GM12878 (cell line): ENCODE results near the gene PRTN3. TPM values are rescaled to one million over a fixed set of nuclear protein-coding genes. Genes with fewer than 3 reads are reported as not detected.
A peak's percentile ranks its signal among the peaks of the same experiment; 100 is the strongest.
"Not testable (repeated sequence)": the region's sequence is repeated elsewhere in the genome, so short reads cannot be mapped to it uniquely, and the experiment has no call there.

Experiments used
- ATAC-seq: fragments of 200-7000 bp; cut with Tn5 transposase; 3 replicates; pipeline ENCODE4 v1.9.1; 2020; ENCODE audit warnings: mild to moderate bottlenecking, moderate library complexity
- BruUV-seq: library from RNA; stranded (reverse); fragments of 400-500 nt; replicated peaks from 2 replicates; lab custom pipeline; 2021; lab: Mats Ljungman, UMichigan
- CTCF ChIA-PET: fragments of 300-600 bp; sonication (Branson Sonifier 250); formaldehyde crosslinking; extraction: SDS; loops from one replicate; lab custom pipeline; 2021; ENCODE audit warnings: inconsistent platforms; lab: Yijun Ruan, JAX
- POLR2A ChIA-PET: fragments of 350-600 bp; formaldehyde crosslinking; extraction: SDS; loops from one replicate; lab custom pipeline; 2021; ENCODE audit warnings: inconsistent platforms; lab: Charles Lee
- RAD21 ChIA-PET: fragments of 300-600 bp; sonication (Branson Sonifier 250); formaldehyde crosslinking; loops from one replicate; lab custom pipeline; 2023; ENCODE audit warnings: antibody characterized with exemption; ENCODE audit not compliant: unreplicated experiment; lab: Charles Lee
- SMC1A ChIA-PET: fragments of 300-600 bp; sonication (Branson Sonifier 250); formaldehyde crosslinking; loops from one replicate; lab custom pipeline; 2023; ENCODE audit not compliant: unreplicated experiment, uncharacterized antibody; lab: Charles Lee
- DNase-seq: peaks from one replicate; pipeline ENCODE4 v3.0.0-alpha.2; 2011; ENCODE audit warnings: low read depth, low spot score
- FAIRE-seq: peaks from 3 replicates; lab custom pipeline; 2011; peaks lifted over from hg19 to GRCh38; lab: Jason Lieb, UNC
- H2AFZ ChIP-seq: 2 replicates; pipeline ENCODE4 v1.6.0; 2011; ENCODE audit warnings: low read depth, low read length, control low read depth; ENCODE audit not compliant: control insufficient read depth
- H3K27ac ChIP-seq: 2 replicates; pipeline ENCODE4 v1.5.1; 2011; ENCODE audit warnings: control low read depth; ENCODE audit not compliant: control insufficient read depth, insufficient read depth
- H3K27me3 ChIP-seq, 2 experiments: replicated peaks in 1 of 2; 2 replicates each; pipeline versions ENCODE4 v1.6.0 to v1.6.1; 2011; ENCODE audit warnings: low read length in 1 of 2; ENCODE audit not compliant: control insufficient read depth in 2 of 2, insufficient read depth in 2 of 2
- H3K36me3 ChIP-seq, 2 experiments: 2 replicates each; pipeline ENCODE4 v1.5.1; 2011; ENCODE audit warnings: low read length in 1 of 2; ENCODE audit not compliant: control insufficient read depth in 2 of 2, insufficient read depth in 2 of 2
- H3K4me1 ChIP-seq: 2 replicates; pipeline ENCODE4 v1.6.1; 2011; ENCODE audit warnings: mild to moderate bottlenecking, low read length, moderate library complexity, mixed read lengths; ENCODE audit not compliant: control insufficient read depth, insufficient read depth
- H3K4me2 ChIP-seq: 2 replicates; pipeline ENCODE4 v1.6.0; 2011; ENCODE audit warnings: control low read depth; ENCODE audit not compliant: control insufficient read depth, insufficient read depth
- H3K4me3 ChIP-seq: fragments of 200-600 bp; sonication (generic); 2 replicates; pipeline ENCODE4 v1.5.1; 2016
- H3K79me2 ChIP-seq: 2 replicates; pipeline ENCODE4 v1.6.0; 2011; ENCODE audit warnings: low read length; ENCODE audit not compliant: control insufficient read depth, insufficient read depth
- H3K9ac ChIP-seq: 2 replicates; pipeline ENCODE4 v1.8.0; 2011; ENCODE audit warnings: low read length, control low read depth, mixed read lengths; ENCODE audit not compliant: control insufficient read depth, insufficient read depth
- H3K9me3 ChIP-seq: replicated peaks from 3 replicates; pipeline ENCODE4 v1.5.1; 2011; ENCODE audit warnings: mild to moderate bottlenecking, low read length; ENCODE audit not compliant: control insufficient read depth, insufficient read depth
- H4K20me1 ChIP-seq: 2 replicates; pipeline ENCODE4 v1.6.0; 2011; ENCODE audit not compliant: control insufficient read depth, insufficient read depth
- ASH2L ChIP-seq: fragments of 300-600, 200-600 bp; sonication (generic); IDR thresholded peaks from 2 replicates; pipeline ENCODE4 v1.6.1; 2017; ENCODE audit warnings: low read depth, mild to moderate bottlenecking, borderline replicate concordance
- IRF3 ChIP-seq: fragments of 450-650 bp; IDR thresholded peaks from 2 replicates; pipeline ENCODE4 v1.6.1; 2014; ENCODE audit warnings: mild to moderate bottlenecking
- MYC ChIP-seq: IDR thresholded peaks from 2 replicates; pipeline ENCODE4 v1.6.1; 2011; ENCODE audit warnings: mild to moderate bottlenecking, low read length, moderate library complexity, inconsistent platforms; ENCODE audit not compliant: insufficient read depth, insufficient replicate concordance, insufficient read length, severe bottlenecking
- POLR2A ChIP-seq: IDR thresholded peaks from 2 replicates; pipeline ENCODE4 v1.6.1; 2011; ENCODE audit warnings: low read depth, mild to moderate bottlenecking, low read length
- SPI1 ChIP-seq: IDR thresholded peaks from 2 replicates; pipeline ENCODE4 v1.6.1; 2011; ENCODE audit warnings: low read depth, mild to moderate bottlenecking, low read length, moderate library complexity, borderline replicate concordance; ENCODE audit not compliant: insufficient read depth
- WGBS: methylation state at CpG from one replicate; pipeline ENCODE4 v1.1.6; 2016; ENCODE audit warnings: low lambda C conversion rate; ENCODE audit not compliant: insufficient replicate concordance, insufficient coverage; ENCODE audit errors: missing lambda C conversion rate; 5-methylcytosine and 5-hydroxymethylcytosine counted together
- in situ Hi-C: fragments of 300-500 bp; cut with MboI; formaldehyde crosslinking; loops from 9 replicates; pipeline ENCODE4 v1.14.3; 2018; ENCODE audit warnings: mixed read lengths
- intact Hi-C: fragments of 100-400 bp; cut with micrococcal nuclease; formaldehyde crosslinking; loops from one replicate; pipeline ENCODE4 v1.14.2; 2022; ENCODE audit not compliant: unreplicated experiment
- polyA plus RNA-seq, 11 experiments: library from polyadenylated mRNA; depleted of rRNA in 4 of 11; unstranded in 6 of 11; stranded (reverse) in 5 of 11; fragments of >200 nt; fragmentation: Nextera tagmentation in 4 of 11; fragmentation: Illumina TruSeq in 1 of 11; extraction: Ambion mirVana in 4 of 11; extraction: Trizol in 1 of 11; gene quantifications; 1 replicate in 1 of 11; 2 replicates in 10 of 11; pipeline versions ENCODE4 v1.2.1 to v1.2.3, GENCODE V29; 2011 to 2016; ENCODE audit warnings: inconsistent platforms in 2 of 11, missing spikeins in 2 of 11, low read depth in 1 of 11
- total RNA-seq, 4 experiments: library from RNA; depleted of rRNA in 3 of 4; stranded (reverse); fragments of >200 nt in 3 of 4; fragmentation: Illumina TruSeq in 1 of 4; extraction: Trizol in 1 of 4; gene quantifications; 2 replicates each; pipeline versions ENCODE4 v1.2.1 to v1.2.3, GENCODE V29; 2013 to 2021

The PRTN3 gene
- total and polyA plus RNA-seq, 10 of the 15 experiments (the other 5 are each of a cell fraction or from before 2014, with no cell fraction given) = 0.08 TPM; not detected in 9

GRCh38 chr19:878751-879561 lies 38.2 kb downstream of the PRTN3 start:
- WGBS = 71% methylated on average over 13 of the region's 24 CpGs
- H3K4me2 ChIP-seq, ATAC-seq, H2AFZ ChIP-seq, H3K79me2 ChIP-seq, H3K27me3 ChIP-seq, H3K4me3 ChIP-seq, H4K20me1 ChIP-seq, in situ Hi-C loops, RAD21 ChIA-PET, BruUV-seq, H3K9me3 ChIP-seq, H3K27ac ChIP-seq, H3K9ac ChIP-seq, H3K4me1 ChIP-seq, intact Hi-C loops, FAIRE-seq, DNase-seq, H3K36me3 ChIP-seq: not testable (repeated sequence)
- ChIA-PET POLR2A (interaction anchor here (1.0 kb wide), 1 partner anchor 28 kb away, joined by 3 read pairs; no protein-coding TSS in a partner anchor), CTCF (interaction anchor here (1.2 kb wide), 1 partner anchor 15 kb away, joined by 4 read pairs; no protein-coding TSS in a partner anchor), SMC1A (interaction anchor here (1.0 kb wide), 1 partner anchor 23 kb away, joined by 3 read pairs; no protein-coding TSS in a partner anchor)

- no peak overlapping the region for H3K4me3 ChIP-seq
- in situ Hi-C loops = no loop called here
- H3K79me2 ChIP-seq = no peaks in the 10 kb centered on the region
- no peak overlapping the region for H3K9ac ChIP-seq
- ChIA-PET CTCF (no interaction called here), SMC1A (interaction anchor here (0.7 to 1.0 kb wide), 2 partner anchors 16 to 23 kb away, joined by 3 read pairs; no protein-coding TSS in a partner anchor)
- H3K36me3 ChIP-seq = no peaks in the 10 kb centered on the region; a peak in 1 of 4 replicates
- no peak for FAIRE-seq
- H3K4me1 ChIP-seq = no peaks in the 10 kb centered on the region
- 94% methylated on average over 37 of the region's 37 CpGs for WGBS
- H2AFZ ChIP-seq = no peak overlapping the region
- no peaks in the 10 kb centered on the region for H4K20me1 ChIP-seq
- ATAC-seq = no peak
- H3K27ac ChIP-seq = no peak overlapping the region
- TF ChIP-seq POLR2A (peak; percentile 37; the same call in 1 of the 2 replicates), MYC (no peak), IRF3 (no peak), SPI1 (no peak), ASH2L (no peak)
- TF ChIP-seq, all 136 proteins: peak for 1
- intact Hi-C loops = no loop called here
- DNase-seq = no peak
- no peaks in the 10 kb centered on the region; the same call in 2 of the 3 replicates for H3K9me3 ChIP-seq
- RAD21 ChIA-PET = no interaction called here
- no TSS peak for BruUV-seq
- H3K27me3 ChIP-seq = no peaks in the 10 kb centered on the region
- POLR2A ChIA-PET = no interaction called here
- no peak overlapping the region for H3K4me2 ChIP-seq
Observed at GRCh38 chr19:879711-880438, 39.1 kb downstream of the PRTN3 start.
